Sigmoid colon (tissue), 4 donors: ENCODE data around the gene PET100.

Source experiments
- EP300 ChIP-seq, 4 donors: sonication (generic); formaldehyde crosslinking; IDR thresholded peaks; one replicate each; pipeline ENCODE4 v1.6.1; 2017; ENCODE audit warnings: antibody characterized with exemption in 4 of 4
- POLR2A ChIP-seq, 2 donors: fragments of 450-650 bp; IDR thresholded peaks; one replicate each; pipeline ENCODE4 v1.6.1; 2016; ENCODE audit warnings: antibody characterized with exemption in 2 of 2, mild to moderate bottlenecking in 2 of 2, moderate library complexity in 2 of 2

DNA sequence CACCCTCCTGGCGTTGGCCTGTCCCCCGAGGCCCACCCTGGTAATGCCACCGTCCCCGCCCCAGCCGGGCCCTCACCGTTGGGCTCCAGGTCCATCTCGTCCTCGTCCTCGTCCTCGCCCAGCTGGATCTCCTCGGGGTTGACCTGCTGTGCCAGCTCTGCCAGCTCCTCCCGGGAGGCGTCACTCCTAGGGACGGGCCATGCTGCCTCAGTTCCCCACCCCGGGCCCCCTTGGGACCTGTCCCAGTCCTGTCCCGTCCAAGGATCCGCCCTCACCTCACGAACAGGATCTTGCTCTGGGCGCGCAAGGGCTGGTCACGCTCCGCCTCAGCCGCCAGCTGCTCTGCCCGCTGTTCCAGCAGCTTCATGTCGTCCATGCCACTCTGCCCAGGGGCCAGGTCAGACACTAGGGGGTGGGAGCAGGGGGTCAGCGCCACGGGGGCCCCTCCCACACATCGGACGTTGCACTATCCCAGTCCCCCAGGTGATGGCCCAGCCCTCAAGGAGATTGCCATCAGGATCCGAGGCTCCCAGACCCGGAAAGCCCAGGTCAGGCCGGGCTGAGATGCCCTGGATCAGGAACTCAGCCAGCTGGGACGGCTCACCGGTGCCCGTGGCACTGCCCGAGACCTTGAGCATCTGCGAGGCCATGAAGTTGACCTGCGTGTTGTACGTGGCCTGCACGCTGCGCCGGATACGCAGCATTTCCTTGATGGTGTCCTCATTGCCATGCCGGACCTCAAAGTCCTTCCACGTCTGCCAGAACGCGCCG is 9.7 kb upstream of the PET100 start:
- no peak for TF ChIP-seq EP300 (IDR thresholded peaks at IDR 0.05)
- no peak for TF ChIP-seq POLR2A (IDR thresholded peaks at IDR 0.05)
